MG63 (cell line): ENCODE results near the gene SMIM1. TPM values are rescaled to one million over a fixed set of nuclear protein-coding genes. Genes with fewer than 3 reads are reported as not detected.
"Not testable (repeated sequence)": the region's sequence is repeated elsewhere in the genome, so short reads cannot be mapped to it uniquely, and the experiment has no call there.

Source experiments
- DNase-seq: peaks from one replicate; pipeline ENCODE4 v3.0.0-alpha.2; 2020
- H3K27me3 ChIP-seq: fragments of 250-450 bp; sonication (Bioruptor Pico); 2 replicates; pipeline ENCODE4 v1.5.1; 2020; ENCODE audit warnings: mild to moderate bottlenecking, moderate library complexity
- H3K36me3 ChIP-seq: fragments of 250-450 bp; sonication (Bioruptor Pico); 2 replicates; pipeline ENCODE4 v1.5.1; 2020; ENCODE audit warnings: mild to moderate bottlenecking, moderate library complexity
- H3K4me3 ChIP-seq: fragments of 250-450 bp; sonication (Bioruptor Pico); 2 replicates; pipeline ENCODE4 v1.5.1; 2020; ENCODE audit warnings: mild to moderate bottlenecking, moderate library complexity
- H3K9me3 ChIP-seq: fragments of 250-450 bp; sonication (Bioruptor Pico); 2 replicates; pipeline ENCODE4 v1.5.1; 2020; ENCODE audit warnings: mild to moderate bottlenecking, moderate library complexity
- total RNA-seq: library from RNA; depleted of rRNA; stranded (reverse); fragments of >200 nt; shearing (Covaris generic); gene quantifications from 2 replicates; pipeline ENCODE4 v1.2.3, GENCODE V29; 2014; ENCODE audit warnings: low replicate concordance; rRNA removed

SMIM1 gene, protein sequence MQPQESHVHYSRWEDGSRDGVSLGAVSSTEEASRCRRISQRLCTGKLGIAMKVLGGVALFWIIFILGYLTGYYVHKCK
- not detected in 2 replicates for total RNA-seq

- H3K9me3 ChIP-seq, result no peaks in the 10 kb centered on the region
- DNase-seq, result no peak
- H3K27me3 ChIP-seq, result no peaks in the 10 kb centered on the region
- H3K36me3 ChIP-seq, result no peaks in the 10 kb centered on the region
- peak within 1 kb of the TSS; percentile 49 for H3K4me3 ChIP-seq
Measured at GRCh38 chr1:3772715-3773571, at the start of gene SMIM1. Gene SMIM1 (plus strand): TSS chr1:3772749. CDS start chr1:3775374, 2,625 bp downstream.

GRCh38 chr1:3722846-3723245 lies 49.7 kb upstream of the SMIM1 start:
- Histone ChIP-seq H3K4me3 (no peak overlapping the region), H3K9me3 (no peaks in the 10 kb centered on the region), H3K27me3 (no peaks in the 10 kb centered on the region), H3K36me3 (no peaks in the 10 kb centered on the region)
- no peak for DNase-seq

DNA sequence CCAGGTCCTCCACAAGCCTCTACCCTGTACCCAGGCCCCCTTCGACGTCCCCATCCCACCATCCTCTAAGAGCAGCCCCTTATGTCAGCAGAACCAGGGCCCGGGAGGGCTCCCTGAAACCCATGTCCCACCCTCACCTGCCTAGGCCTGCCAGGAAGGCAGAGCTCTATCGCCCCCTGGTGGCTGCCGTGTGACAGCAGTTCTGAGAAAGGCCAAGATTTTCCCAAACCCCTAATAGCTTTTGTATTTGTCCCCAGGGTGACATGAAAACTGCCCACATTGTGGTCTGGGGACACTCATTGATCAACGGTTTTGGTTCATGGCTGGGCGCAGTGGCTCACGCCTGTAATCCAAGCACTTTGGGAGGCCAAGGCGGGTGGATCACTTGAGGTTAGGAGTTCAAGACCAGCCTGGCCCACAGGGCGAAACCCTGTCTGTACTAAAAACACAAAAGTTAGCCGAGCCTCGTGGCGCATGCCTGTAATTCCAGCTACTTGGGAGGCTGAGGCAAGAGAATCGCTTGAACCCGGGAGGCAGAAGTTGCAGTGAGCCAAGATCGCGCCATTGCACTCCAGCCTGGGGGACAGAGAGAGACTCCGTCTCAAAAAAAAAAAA lies 48.0 kb upstream of the SMIM1 start:
- peak; percentile 39 for DNase-seq
- not testable (repeated sequence) for H3K4me3 ChIP-seq, H3K9me3 ChIP-seq, H3K27me3 ChIP-seq, H3K36me3 ChIP-seq

DNA sequence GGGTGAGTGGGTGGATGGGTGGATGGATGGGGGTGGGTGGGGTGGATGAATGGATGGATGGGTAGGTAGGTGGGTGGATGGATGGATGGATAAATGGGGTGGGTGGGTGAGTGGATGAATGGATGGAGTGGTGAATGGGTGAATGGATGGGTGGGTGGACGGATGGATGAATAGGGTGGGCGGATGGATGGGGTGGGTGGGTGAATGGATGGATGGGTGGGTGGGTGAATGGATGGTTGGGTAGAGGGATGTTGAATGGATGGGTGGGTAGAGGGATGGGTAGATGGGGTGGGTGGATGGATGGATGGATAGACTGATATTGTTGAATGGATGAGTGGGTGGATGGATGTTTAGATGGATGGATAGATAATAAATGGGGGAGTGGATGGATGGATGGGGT lies 47.2 kb upstream of the SMIM1 start:
- H3K36me3 ChIP-seq, result no peaks in the 10 kb centered on the region
- no peak overlapping the region for H3K4me3 ChIP-seq
- H3K27me3 ChIP-seq, result no peaks in the 10 kb centered on the region
- no peak for DNase-seq
- H3K9me3 ChIP-seq, result no peaks in the 10 kb centered on the region

DNA sequence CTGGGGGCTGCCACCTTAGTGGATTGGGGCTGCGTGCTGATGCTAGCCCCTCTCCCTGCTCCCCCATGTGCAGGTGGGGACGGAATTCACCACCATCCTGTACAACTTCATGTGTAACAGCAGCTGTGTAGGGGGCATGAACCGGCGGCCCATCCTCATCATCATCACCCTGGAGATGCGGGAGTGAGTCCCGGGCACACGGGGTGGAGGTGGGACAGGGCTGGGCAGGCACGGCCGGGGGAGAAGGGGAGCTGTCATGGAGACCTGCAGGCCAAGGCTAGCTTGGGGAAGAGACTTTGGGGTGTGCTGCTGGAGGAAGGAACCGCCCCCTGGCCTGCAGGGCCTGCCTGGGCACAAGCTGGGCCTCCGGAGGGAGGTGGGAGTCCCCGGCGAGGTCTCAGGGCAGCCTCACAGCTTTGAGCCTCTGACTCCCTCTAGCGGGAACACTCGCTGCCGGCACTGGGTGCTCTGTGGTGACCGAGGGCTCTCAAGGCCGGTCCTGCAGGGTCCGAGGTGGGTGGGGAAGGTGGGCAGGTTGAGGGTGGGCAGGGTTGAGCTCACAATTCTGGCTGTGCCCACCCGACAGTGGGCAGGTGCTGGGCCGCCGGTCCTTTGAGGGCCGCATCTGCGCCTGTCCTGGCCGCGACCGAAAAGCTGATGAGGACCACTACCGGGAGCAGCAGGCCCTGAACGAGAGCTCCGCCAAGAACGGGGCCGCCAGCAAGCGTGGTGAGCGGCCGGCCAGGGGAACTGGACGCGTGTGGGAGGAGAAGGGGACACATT lies 45.3 kb upstream of the SMIM1 start:
- no peak for DNase-seq
- no peaks in the 10 kb centered on the region for H3K36me3 ChIP-seq

DNA sequence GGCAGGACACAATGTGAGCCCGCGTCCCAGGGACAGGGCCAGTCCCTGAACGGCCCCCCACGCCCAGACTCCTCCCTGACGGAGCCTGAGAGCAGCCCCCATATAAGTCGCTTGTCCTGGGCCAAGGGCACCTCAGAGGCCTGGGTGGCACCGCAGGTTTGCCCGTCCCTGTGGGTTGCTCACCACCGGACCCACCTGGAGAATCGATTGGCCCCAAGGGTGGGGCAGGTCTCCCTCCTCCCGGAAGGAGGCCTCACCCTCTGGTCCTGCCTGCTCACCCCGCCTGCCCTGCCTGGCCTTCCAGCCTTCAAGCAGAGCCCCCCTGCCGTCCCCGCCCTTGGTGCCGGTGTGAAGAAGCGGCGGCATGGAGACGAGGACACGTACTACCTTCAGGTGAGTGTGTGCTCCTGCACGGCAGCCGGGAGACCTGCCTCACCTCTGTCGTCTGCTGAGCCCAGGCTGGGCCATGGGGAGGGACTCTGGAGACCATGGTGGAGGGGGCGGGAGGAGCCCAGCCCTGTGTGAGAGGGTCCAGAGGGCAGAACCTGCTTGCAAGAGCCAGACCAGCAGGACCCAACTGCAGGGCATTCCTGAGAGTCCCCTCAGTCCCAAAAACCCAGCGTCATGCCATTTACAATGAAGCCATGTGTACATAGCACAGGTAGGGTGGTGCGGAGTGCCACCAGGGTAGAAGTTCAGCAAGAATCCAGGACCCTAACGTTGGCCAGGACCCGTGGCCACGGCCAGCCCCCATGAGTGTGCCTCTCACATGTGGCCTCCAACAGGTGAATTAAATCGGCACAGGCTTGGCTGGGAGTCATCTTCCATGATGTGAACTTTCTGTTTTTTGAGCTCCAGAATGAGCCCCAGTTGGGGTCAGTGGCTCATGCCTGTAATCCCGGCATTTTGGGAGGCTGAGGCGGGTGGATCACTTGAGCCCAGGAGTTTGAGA lies 44.4 kb upstream of the SMIM1 start:
- no peak for DNase-seq
- no peaks in the 10 kb centered on the region for H3K27me3 ChIP-seq
- no peaks in the 10 kb centered on the region for H3K9me3 ChIP-seq
- no peaks in the 10 kb centered on the region for H3K36me3 ChIP-seq
- no peak overlapping the region for H3K4me3 ChIP-seq

More for the DNA sequence above, 45.3 kb upstream of the SMIM1 start:
- Histone ChIP-seq H3K27me3 (no peaks in the 10 kb centered on the region), H3K4me3 (no peak overlapping the region), H3K9me3 (no peaks in the 10 kb centered on the region)

- H3K4me3 ChIP-seq, result no peak overlapping the region
- DNase-seq, result no peak
- no peaks in the 10 kb centered on the region for H3K9me3 ChIP-seq
- H3K27me3 ChIP-seq, result no peaks in the 10 kb centered on the region
- H3K36me3 ChIP-seq, result no peaks in the 10 kb centered on the region
Measured at GRCh38 chr1:3729594-3730542, 42.7 kb upstream of the SMIM1 start.

DNA sequence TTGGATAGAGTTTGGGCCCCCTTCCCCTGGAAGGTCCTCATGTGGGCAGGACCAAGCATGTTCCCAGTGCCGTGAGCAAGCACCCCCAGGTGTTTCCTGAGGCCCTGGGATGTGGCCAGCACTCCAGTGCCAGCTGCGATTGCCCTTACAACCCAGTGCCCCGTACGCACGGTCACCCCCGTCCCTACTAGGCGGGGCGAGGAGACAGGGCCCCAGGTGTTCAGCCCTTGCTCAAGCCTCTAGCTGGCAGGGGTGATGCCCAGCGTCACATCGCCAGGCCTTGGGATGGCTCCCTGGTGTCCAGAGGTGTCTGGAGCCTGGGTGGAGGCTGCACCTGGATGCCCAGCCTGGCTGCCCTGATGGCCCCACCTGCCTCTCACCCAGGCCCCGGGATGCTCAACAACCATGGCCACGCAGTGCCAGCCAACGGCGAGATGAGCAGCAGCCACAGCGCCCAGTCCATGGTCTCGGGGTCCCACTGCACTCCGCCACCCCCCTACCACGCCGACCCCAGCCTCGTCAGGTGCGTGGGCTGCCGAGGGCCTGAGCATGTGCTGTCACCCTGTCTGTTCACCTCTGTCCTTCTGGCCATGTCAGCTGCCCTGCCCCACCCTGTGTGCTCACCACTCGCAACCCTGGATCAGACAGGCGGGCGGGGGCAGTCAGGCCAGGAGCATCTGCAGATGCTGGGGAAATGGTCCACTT lies 41.9 kb upstream of the SMIM1 start:
- Histone ChIP-seq H3K9me3 (no peaks in the 10 kb centered on the region), H3K4me3 (no peak overlapping the region), H3K27me3 (no peaks in the 10 kb centered on the region), H3K36me3 (no peaks in the 10 kb centered on the region; the same call in 1 of the 2 replicates)
- no peak for DNase-seq

GRCh38 chr1:3731583-3732433 lies 40.7 kb upstream of the SMIM1 start:
- H3K4me3 ChIP-seq, result no peak overlapping the region
- no peak for DNase-seq
- no peaks in the 10 kb centered on the region for H3K9me3 ChIP-seq
- no peaks in the 10 kb centered on the region for H3K27me3 ChIP-seq
- no peaks in the 10 kb centered on the region; the same call in 1 of the 2 replicates for H3K36me3 ChIP-seq

GRCh38 chr1:3732434-3733093 lies 40.0 kb upstream of the SMIM1 start:
- DNase-seq, result no peak
- no peak overlapping the region for H3K4me3 ChIP-seq
- no peaks in the 10 kb centered on the region for H3K27me3 ChIP-seq
- no peaks in the 10 kb centered on the region for H3K9me3 ChIP-seq
- no peaks in the 10 kb centered on the region; the same call in none of the 2 replicates for H3K36me3 ChIP-seq

- Histone ChIP-seq H3K36me3 (peaks cover 6% of the 10 kb centered on the region), H3K9me3 (no peaks in the 10 kb centered on the region), H3K4me3 (no peak overlapping the region), H3K27me3 (no peaks in the 10 kb centered on the region)
- DNase-seq, result no peak
Measured at GRCh38 chr1:3733094-3733882, 39.3 kb upstream of the SMIM1 start.

- Histone ChIP-seq H3K27me3 (no peaks in the 10 kb centered on the region), H3K4me3 (no peak overlapping the region), H3K9me3 (no peaks in the 10 kb centered on the region), H3K36me3 (peaks cover 8% of the 10 kb centered on the region)
- DNase-seq, result no peak
Measured at GRCh38 chr1:3733883-3734589, 38.5 kb upstream of the SMIM1 start.
